Vagina (tissue), 2 donors: ENCODE results near the gene SIGLEC9.

ENCODE experiments used
- CTCF ChIP-seq, 3 experiments: fragments of 450-650 bp in 2 of 3; fragments of 200-600 bp in 1 of 3; sonication (generic) in 1 of 3; IDR thresholded peaks; one replicate each; pipeline ENCODE4 v1.5.1; 2017 to 2019; ENCODE audit warnings: antibody characterized with exemption in 3 of 3, mild to moderate bottlenecking in 2 of 3, moderate library complexity in 2 of 3
- POLR2A ChIP-seq, 2 donors: fragments of 450-650 bp; IDR thresholded peaks; one replicate each; pipeline ENCODE4 v1.6.1; 2017; ENCODE audit warnings: antibody characterized with exemption in 2 of 2, mild to moderate bottlenecking in 2 of 2, moderate library complexity in 2 of 2
- POLR2AphosphoS5 ChIP-seq, 2 donors: sonication (generic); formaldehyde crosslinking; IDR thresholded peaks; one replicate each; pipeline ENCODE4 v1.9.0; 2017; ENCODE audit warnings: antibody characterized with exemption in 2 of 2, mild to moderate bottlenecking in 2 of 2, low read depth in 1 of 2; ENCODE audit not compliant: insufficient read depth in 1 of 2

- TF ChIP-seq CTCF (IDR thresholded peaks at IDR 0.05) (no peak), POLR2A (IDR thresholded peaks at IDR 0.05) (no peak), POLR2AphosphoS5 (IDR thresholded peaks at IDR 0.05; ENCODE audit: insufficient read depth in 1 of 2, low read depth in 1 of 2) (no peak)
Observed at GRCh38 chr19:51127032-51127431, 2.3 kb downstream of the SIGLEC9 start.
